Measurements from ENCODE around the gene RASSF7.

DNA sequence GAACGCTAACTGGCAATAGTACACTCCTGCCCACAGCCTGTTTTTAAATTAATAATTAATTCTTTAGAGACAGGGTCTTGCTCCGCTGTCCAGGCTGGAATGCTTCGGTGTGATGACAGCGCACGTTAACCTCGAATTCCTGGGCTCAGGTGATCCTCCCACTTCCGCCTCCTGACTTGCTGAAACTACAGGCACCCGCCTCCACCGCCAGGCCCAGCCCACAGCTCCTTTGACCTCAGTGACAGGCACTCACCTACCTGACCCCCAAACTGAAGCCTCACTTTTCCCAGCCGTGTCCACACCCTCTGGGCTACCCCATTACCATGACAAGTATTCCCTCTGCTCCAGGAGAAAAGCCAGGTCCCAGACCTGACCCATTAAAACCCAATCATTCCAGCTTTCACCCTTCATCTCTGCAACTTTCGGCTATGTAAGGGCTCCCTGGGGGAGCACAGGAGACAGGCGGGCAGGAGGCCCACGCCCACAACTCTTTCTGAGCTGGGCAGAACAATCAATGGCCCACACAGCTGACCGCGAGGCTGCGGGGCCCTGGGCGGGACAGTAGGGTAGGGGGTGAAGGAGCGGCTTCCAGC, 962 bp upstream of the RASSF7 start:
- TF ChIP-seq, protein P1, sequence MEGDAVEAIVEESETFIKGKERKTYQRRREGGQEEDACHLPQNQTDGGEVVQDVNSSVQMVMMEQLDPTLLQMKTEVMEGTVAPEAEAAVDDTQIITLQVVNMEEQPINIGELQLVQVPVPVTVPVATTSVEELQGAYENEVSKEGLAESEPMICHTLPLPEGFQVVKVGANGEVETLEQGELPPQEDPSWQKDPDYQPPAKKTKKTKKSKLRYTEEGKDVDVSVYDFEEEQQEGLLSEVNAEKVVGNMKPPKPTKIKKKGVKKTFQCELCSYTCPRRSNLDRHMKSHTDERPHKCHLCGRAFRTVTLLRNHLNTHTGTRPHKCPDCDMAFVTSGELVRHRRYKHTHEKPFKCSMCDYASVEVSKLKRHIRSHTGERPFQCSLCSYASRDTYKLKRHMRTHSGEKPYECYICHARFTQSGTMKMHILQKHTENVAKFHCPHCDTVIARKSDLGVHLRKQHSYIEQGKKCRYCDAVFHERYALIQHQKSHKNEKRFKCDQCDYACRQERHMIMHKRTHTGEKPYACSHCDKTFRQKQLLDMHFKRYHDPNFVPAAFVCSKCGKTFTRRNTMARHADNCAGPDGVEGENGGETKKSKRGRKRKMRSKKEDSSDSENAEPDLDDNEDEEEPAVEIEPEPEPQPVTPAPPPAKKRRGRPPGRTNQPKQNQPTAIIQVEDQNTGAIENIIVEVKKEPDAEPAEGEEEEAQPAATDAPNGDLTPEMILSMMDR (IDR thresholded peaks at IDR 0.05 in 4 of 5, conservative IDR thresholded peaks at IDR 0.05 in 1 of 5) = no peak
- TF ChIP-seq POLR2A (IDR thresholded peaks at IDR 0.05) = no peak
